Measurements from ENCODE around the gene KCND1.

Gene KCND1

DNA sequence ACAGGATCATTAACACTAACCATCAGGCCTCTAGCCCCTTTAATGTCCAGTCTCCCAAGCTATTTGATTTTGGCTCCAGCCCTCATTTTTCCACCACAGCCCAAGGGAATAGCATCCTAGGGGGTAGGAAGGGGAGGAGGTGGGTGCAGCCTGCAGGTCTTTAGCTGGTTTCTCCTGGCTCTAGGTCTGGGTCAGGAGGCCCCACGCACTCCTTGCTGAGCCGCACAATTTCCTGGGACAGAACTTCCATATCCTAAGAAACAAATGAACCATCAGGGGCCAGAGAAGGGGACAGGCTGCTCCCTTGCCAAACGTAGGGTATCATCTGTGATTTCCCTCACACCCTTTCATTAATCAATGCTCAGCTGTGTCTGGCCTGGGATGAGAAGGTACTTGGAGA is 2.4 kb upstream of the KCND1 start:
- DNase-seq = no peak

DNA sequence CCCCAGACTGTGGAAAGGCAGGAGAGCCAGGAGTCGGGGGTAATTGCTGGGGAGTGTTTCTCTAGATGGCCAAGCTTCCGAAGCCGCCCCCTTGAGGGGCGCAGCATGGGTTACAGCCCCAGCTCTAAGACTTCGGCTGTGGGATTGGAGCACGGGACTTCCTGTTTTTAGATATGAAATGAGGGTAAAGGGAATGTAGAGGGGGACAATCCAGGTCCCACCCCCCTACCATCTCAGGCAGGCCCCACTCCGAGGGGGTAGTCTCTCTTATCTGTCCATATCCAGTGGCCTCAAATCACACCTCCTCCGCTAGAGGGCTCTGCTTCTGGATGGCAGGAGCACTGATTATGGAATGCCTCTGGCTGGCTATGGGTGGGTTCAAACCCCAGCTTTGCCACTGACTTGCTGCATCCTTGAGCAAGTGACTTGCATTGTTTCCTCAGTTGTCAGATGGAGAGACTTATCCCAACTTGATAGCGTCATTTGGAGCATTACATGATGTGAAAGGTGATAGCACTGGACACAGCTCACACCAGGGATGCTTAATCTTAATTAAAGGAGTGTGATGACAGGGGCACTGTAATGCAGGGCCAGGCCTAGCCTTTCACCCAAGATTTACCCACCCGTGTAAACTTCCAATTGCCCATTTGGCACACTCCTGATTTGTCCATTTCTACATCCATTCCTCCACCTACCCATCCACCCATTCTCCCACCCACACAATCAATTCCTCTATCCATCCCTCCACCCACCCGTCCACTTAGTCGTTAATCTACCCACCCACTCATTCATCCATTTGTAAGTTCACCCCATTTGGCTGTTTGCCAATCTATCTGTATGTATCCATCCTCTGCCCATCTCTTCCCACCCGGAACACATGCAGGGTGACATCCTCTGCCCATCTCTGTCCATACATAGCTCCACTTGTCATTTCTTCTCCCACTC is 848 bp upstream of the KCND1 start:
- peak; percentile 40 for DNase-seq

DNA sequence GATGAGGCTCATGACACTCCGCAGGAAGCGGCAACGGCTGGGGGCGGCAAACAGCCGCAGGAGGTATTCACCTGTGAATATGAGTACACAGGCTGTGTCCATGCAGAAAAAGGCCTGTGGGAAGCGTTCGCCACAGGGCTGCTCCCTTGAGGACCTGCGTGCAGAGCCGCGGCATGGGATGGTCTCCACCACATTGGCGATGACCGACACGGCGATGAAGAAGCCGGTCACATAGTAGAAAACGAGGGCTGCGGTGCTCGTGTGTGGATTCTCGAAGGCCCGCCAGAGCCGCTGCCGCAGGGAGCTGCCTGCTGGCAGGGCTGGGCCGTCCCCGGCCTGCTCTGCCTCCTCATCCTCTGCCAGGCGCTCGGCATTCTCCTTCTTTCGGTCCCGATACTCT is 2.2 kb downstream of the KCND1 start:
- DNase-seq = no peak

DNA sequence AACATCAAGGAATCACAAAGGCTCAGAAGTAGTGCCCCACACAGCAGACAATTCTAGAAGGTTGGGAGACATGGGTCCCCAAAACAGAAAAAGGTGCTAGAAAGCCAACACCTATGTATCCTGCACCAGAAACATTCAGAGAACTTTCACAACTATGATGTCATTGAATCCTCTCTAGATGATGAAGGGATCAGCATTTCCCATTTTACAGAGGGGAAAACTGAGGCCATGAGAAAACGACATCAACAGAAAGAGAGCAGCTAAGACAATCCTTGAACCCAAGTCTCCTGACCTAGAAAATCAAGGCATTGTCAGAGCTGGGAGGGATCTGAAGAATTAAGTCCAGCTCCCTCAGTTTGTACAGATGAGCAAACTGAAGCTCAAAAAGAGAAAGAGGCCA is 3.3 kb downstream of the KCND1 start:
- no peak for DNase-seq

DNA sequence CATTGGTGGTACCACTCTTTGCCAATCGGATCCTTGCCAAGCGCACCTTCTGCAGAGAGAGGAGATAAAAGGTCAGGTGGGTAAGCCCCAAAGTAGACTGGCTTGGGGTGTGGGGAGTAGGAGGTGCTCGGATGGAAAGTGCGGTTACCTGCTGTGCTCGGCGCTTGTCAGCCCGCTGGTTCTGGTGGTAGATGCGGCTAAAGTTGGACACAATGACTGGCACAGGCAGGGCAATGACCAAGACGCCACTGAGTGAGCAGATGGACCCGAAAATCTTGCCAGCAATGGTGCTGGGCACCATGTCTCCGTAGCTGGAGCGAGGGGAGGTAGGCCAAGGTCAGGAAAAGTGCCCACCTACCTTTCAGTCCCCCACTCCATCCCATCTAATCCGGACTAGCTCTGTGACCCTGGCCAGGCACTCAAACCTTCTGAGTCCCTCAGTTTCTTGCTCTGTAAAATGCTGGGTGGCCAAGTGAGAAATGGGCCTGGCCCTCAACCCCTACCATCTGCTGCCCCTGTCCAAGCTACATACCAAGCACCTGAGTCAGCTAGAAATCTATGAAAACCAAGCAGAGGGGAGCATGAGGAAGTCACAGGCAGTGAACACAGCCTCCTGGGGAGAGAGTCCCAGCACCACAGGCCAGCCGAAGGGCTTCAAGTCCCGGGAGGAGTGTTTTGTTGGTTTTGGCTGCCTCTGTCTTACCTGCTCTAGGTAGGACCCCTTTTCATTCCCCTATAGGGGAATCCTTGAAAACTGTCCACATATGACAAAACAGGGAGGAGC is 4.7 kb downstream of the KCND1 start:
- DNase-seq = peak; percentile 36

DNA sequence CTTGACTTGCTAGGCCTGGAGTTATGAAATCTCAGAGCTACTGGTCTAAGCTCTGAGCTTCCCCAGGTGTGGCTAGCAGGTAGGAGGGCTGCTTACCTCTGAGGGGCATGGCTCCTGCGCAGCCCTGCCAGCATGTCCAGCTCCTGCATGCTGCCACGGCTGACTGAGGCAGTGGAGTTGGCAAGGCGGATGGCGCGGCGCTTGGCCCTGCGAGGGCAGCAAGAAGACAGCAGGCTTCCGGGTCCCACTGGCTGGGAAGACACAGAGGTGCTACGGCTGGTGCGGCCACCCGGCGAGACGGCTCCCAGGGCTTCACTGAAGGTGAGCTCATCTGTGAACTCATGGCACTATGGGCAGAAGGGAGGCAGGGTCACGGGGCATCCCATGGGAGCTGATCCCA is 5.7 kb downstream of the KCND1 start:
- no peak for DNase-seq

DNA sequence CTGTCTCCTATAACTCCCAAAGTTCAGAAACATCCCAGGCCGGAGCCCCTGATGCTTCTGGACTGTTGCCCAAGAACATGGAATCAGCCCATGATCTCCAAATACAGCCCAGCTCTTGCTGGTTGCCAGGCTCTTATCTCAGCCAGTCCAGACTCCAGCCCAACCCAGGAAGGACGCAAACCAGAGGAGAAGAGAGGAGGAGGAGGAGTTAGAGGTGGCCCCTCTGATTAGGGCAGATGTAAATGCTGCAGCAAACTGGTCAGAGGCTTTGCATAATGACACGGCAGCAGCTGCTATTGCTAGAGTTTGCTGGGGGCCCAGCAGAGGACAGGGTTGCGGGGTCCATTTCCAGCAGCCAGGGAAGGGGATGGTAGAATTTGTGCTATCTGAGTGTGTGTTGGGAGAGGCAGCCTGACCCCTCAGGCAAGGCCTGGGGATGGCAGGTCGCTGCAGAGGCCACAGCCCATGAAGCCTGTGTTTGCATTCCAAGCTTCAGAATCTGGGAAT is 10.0 kb downstream of the KCND1 start:
- DNase-seq = no peak

DNA sequence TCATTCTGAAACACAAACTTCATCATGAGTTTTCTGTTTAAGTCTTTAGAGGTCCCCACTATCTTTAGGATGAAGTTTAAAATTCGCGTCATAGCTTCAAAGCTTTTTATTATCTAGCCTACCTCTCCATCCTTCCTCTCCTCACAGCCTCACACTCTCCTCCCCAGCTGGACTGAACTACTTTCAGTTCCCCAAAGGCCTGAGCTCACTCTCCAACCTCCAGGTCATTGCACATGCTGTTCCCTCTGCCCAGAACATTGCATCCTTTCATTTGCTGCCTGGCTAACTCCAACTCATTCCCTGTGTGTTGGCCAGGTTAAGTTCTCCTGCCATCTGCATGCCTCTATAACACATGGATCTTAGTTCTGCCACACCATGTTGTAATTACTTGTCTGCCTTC is 11.4 kb downstream of the KCND1 start:
- no peak for DNase-seq

DNA sequence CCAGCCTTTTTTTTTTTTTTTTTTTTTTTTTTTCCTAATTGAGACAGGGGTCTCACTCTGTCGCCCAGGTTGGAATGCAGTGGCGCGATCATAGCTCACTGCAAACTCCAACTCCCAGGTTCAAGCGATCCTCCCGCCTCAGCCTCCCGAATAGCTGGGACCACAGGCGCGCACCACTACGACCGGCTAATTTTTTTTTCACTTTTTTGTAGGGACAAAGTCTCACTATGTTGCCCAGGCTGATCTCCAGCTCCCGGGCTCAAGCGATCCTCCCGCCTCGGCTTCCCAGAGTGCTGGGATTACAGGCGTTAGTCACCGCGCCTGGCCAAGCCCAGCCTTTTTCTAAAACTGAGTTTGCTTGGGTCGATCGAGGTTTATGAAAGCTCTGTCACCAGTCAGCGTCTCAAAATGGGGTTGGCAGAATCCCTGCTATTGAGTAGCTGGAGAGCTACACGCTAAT is 13.0 kb downstream of the KCND1 start:
- DNase-seq = peak; percentile 59

DNA sequence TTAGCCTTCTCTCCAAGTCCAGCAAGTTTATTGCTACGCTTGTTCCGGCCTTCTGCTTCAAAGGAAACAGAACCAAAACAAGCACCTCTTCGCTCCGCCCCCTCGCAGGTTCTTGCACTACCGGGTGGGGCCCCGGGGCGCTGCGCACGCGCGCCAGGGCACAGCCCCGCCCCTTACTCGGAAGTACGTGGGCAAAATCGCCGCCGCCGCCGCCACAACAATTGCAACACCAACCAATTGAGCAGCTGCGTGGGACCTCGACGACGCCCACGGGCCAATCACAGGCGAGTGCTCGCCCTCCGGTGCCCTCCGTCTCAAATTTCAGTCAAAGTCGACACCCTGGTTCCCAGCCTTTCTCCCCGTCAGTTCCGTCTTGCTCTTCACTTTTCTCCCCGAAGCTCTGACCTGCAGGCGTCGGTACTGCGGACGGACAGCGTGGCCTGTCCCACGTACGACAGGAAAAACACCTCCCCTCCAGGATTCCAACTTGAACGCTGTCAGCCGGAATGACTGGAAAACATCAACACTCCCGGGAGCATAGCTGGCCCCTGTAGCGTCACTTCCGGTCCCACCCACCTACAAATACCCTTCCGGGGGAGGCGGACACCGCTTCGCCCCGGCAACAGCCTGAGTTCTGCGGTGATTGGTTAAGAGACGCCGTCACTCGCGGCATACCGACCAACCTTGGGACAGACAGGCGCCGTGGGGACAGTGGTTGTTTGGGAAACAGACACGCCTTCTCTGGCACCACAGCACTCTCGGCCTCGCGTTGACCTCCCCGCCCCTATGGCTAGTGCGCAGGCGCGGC is 13.6 kb downstream of the KCND1 start:
- peak; percentile 95 for DNase-seq

DNA sequence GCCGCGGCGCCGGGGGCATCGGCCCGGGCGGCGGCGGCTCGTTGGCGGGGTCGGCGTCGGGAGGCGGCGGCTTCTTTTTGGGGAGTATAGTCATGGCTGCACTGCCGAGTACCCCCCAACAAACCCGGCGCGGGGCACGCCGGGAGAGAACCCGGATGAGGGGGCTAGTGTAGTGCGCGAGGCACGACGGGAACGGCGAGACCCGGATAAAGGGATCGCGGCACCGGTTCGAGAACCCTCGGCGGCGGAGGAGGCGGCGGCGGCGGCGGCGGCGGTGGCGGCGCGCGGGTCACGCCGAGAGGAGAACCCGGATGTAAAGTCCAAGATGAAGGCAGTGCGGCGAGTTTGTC is 14.2 kb downstream of the KCND1 start, which contains the start of gene OTUD5:
Gene OTUD5, minus strand, starts transcription at position 131 of the 350 bp plus-strand sequence. Its CDS starts 37 bp downstream, at position 94.
- no peak for DNase-seq

DNA sequence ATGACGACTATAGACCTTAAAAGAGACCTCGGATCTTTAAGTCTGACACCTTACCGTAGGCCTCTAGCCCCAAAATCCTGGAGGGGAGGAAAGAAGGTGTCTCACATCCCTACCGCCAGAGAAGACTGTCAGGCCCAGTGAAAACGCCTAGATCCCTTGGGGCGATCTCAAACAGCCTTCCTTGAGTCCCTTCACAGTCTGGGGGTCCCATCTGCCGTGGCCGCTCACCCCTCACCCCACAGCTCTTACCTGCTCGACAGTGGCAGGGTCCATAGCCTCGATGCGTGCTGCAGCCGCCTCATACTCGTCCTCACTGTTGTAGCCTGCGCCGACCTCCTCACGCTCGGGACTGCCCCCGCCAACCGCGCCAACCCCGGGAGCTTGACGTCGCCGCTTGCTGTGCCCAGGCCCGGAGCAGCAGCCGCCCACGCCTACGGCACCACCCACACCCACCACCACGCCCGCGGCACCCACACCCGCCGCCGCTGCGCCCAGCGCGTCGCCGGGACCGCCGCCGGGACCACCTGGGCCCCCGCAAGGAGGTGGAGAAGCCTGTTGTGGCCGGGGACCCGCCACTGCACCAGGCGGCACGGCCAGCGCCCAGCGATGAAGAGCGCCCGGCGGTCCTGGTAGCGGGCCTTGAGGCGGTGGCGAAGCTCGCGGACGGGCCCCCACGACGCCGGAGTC is 14.8 kb downstream of the KCND1 start:
- DNase-seq = no peak

DNA sequence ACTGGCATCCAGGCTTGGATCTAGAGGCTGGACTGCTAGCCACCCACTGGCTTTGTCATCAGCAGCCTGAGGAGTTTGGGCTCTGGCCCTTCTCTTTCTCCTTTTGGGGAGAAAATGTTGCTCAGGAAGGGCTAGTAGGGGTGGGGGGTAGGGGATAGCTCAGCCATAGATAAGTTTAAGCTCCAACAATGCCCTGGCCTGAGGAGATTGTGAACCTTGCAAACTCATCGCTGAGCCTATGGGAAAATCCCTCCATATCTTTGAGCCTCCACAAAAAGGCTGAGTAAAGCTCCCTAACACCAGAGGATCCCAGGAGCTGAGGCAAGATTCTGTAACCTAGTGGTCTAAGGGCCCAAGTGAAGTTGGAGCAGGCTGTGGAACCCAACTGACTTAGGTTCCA is 23.1 kb downstream of the KCND1 start:
- no peak for DNase-seq

DNA sequence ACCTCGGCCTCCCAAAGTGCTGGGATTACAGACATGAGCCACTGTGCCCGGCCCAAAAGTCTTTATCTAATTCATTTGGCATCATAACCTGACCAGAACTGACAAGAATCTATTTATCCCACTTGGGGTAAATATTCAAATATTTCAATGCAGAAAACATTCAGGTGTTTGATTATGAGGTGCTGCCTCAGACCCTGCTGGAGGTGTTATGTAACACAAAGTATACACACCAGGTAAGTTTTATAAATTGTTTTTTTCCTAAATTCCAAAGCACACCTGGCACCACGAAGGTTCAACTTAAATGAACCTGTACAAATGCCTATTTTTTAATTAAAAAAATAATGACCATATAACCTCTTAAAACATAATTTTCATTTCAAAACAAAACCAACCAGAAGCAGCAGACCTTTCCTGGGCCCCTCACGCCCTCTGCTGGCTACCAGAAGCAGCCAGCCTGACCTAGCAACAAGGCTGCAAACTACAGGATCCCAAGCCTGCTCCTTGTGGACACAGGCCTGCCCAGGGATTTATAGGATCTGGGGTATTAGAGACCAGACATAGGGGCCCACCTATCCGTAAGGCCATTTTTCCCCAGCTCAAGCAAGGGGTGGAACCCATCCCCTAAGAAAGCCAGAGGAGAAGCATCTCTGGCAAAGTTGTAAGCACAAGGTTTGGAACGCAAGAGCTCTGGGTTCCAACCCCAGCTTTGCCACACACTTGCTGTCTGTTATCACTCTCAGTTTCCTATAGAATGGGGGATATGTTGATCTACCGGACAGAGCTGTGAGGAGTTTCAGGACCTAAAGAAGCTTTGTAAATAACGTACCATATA is 25.9 kb downstream of the KCND1 start:
- DNase-seq = peak; percentile 26

DNA sequence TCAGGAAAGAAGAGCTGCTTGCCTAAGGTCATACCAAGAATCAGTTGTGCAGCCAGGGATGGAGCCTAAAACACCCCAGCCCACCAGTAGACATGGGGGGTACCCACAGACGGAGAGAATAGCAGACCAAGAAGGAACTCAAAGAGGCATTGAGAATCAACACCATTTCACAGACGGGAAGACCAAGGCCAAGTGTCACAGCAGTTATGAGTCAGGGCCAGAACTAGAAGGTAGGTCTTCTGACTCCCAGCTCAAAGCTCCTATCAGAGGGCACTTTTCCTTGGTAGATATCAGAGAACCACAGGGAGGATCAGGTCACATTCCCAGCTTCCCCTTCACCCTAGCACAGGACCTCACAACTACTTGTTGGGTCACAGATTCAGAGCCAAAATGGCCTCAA is 28.7 kb downstream of the KCND1 start:
- DNase-seq = no peak

DNA sequence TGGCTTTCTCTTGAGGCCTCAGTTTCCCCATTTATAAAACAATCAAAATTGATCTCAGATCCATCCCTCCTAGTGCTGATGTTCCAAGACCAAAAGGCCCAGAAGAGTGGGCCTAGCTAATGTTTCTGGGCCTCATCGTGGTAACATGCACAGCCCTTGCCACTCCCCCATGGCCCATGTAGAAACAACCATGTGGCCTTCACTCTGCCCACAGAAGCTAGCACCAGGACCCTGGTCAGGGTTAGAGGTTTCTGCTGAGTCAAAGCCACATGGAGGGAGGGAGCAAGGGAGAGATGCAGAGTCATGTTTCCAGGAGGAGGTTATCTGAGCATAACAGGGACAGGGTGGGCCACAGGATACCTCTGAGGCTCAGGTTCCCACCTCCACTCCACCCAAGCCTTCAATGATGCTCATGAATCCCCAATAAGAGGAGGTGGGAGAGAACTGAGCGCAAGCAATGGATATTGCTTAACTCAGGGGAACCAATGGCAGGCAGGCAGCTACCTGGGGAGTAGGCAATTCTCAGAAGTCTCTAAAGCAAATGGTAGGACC is 31.2 kb downstream of the KCND1 start:
- DNase-seq = no peak

DNA sequence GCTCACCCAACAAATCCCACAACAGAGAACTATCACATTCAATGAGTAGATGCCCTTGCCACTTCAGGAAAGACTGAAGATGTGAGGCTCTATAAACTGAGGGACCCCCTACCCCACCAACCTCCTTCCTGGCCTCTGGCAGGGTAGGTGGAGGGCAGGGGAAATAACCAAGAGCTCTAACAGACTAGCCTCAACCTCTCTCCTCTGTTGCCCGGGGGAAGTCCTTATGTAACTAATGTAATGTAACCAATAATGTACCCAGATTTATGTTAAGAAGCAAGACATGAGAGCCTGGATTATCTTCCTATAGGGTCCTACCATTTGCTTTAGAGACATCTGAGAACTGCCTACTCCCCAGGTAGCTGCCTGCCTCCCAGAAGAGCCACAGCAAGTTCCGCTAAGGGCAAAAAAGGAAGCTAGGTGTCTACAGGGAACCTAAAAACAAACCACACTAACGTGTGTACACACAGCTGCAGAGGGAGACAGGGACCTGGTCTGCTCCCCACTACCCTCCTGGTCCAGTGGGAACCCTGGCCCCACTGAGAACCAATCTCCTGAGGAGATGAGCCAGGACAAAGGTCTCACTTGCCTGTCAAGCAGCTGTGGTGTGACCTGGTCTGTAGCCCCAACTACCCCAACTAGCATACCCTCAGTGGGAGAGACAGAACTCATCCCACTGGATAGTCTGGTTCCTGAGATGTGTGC is 32.0 kb downstream of the KCND1 start:
- DNase-seq = no peak

DNA sequence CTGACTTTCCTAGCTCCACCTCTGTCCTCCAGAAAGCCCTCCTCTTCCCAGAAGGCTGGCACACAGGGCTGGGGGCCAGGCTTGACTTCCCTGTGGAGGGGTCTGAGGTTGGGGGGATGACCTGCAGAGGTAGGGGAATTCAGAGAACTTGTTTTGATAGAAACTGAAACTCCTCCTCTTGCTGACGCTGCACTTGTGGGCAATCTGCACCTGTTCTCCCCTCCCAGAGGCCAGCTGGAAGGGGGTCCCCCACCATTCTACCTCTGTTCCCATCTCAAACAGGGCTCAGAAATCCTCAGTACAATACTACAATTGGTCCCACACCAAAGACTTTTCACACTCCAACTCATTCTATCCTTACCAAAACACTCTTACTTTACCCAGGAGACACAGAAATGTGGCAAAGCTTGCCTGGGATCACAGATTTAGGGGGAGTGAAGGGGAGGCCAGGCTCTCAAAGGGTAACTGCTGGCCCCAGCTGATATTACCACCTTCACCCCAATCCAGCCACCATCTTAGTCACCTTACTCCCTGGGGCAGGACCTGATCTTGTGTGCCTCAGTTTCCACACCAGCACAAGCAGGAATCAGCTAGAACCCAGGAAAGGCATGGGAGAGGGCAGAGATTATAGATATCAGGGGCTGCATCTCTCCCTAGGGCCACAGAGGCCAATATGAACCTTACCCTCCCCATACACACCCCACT is 32.8 kb downstream of the KCND1 start:
- no peak for DNase-seq

DNA sequence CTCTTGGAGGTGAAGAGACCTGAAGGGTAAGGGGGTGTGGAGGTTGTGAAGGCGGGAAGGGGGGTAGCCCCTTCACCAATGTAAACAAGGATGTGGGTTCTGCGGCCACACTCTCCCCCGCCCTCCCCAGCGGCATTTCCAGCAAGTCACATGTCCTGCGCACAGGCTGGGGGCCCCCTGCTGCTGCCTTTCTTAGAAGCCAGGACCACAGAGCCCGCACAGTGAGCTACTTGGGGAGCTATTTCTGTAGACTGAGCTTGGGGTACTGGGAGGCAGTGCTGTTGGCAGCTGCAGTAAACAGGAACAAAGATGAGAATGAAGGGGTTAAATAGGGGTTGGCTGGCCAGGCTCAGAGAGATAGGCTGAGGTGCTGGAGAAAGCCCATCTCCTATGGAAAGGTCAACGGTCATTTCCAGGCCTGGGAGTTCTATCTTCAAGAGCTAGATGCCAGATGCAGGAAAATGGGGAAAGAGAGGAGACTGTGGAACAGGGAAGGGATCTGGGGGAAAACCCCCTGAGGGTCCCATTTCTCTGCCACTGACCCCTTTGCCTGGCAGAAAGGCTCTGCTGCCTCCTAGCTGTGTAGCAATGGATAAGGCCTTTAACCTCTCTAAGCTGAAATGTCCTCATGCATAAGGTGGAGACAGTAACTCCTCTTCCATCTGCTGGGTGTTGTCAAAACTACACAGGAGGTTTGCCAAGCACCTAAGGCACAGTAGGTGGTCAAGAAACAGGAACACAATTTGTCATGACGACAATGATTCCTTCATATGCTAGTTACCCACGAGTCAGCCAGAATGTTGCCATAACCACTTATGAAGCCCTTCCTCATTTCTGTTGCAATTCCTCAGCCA is 34.4 kb downstream of the KCND1 start:
- DNase-seq = no peak
